Adrenal gland (tissue), 5 donors: ENCODE measurements around the gene CARS1.

Experiments used
- CTCF ChIP-seq, 6 experiments: fragments of 450-650 bp in 4 of 6; fragments of 200-600 bp in 2 of 6; sonication (generic) in 1 of 6; IDR thresholded peaks; 1 replicate in 5 of 6; 2 replicates in 1 of 6; pipeline versions ENCODE4 v1.5.1 to v1.8.0; 2016 to 2021; ENCODE audit warnings: antibody characterized with exemption in 6 of 6, mild to moderate bottlenecking in 2 of 6, moderate library complexity in 1 of 6
- POLR2A ChIP-seq, 2 donors: fragments of 450-650 bp; IDR thresholded peaks; one replicate each; pipeline ENCODE4 v1.6.1; 2017; ENCODE audit warnings: antibody characterized with exemption in 2 of 2, mild to moderate bottlenecking in 2 of 2, moderate library complexity in 1 of 2
- donor health status: DM: no; HTN: no; CAD: no.

- TF ChIP-seq CTCF (IDR thresholded peaks at IDR 0.05) = no peak
- no peak for TF ChIP-seq POLR2A (IDR thresholded peaks at IDR 0.05)
Measured at GRCh38 chr11:3009481-3009880, 47.7 kb downstream of the CARS1 start.
